Stomach (tissue), 9 donors: ENCODE measurements around the gene TMEM229B. TPM values are rescaled to one million over a fixed set of nuclear protein-coding genes. Genes with fewer than 3 reads are reported as not detected.

Experiments used
- DNase-seq, 2 donors: peaks; one replicate each; pipeline versions ENCODE4 v3.0.0 to v3.0.0-alpha.2; 2013 to 2019
- H3K27ac ChIP-seq, 5 donors: fragments of 200-600 bp in 4 of 5; sonication (generic) in 4 of 5; one replicate each; pipeline ENCODE4 v1.5.1; 2013 to 2019; ENCODE audit warnings: mild to moderate bottlenecking in 1 of 5, moderate library complexity in 1 of 5
- H3K27me3 ChIP-seq, 3 donors: fragments of 200-600 bp; sonication (generic); one replicate each; pipeline ENCODE4 v1.5.1; 2017 to 2019; ENCODE audit warnings: mixed run types in 1 of 3
- H3K36me3 ChIP-seq, 4 donors: fragments of 200-600 bp; sonication (generic); 1 replicate in 3 of 4; 2 replicates in 1 of 4; pipeline ENCODE4 v1.5.1; 2016 to 2019
- H3K4me1 ChIP-seq, 4 donors: fragments of 200-600 bp; sonication (generic); one replicate each; pipeline ENCODE4 v1.5.1; 2016 to 2019
- H3K4me3 ChIP-seq, 4 donors: fragments of 200-600 bp; sonication (generic) in 3 of 4; one replicate each; pipeline ENCODE4 v1.5.1; 2016 to 2019; ENCODE audit warnings: mild to moderate bottlenecking in 1 of 4
- H3K9me3 ChIP-seq, 4 donors: fragments of 200-600 bp; sonication (generic); one replicate each; pipeline ENCODE4 v1.5.1; 2016 to 2019
- EP300 ChIP-seq: sonication (generic); formaldehyde crosslinking; IDR thresholded peaks from one replicate; pipeline ENCODE4 v1.6.1; 2017; ENCODE audit warnings: antibody characterized with exemption
- POLR2A ChIP-seq, 4 donors: fragments of 450-650 bp; IDR thresholded peaks; one replicate each; pipeline ENCODE4 v1.6.1; 2016; ENCODE audit warnings: antibody characterized with exemption in 4 of 4, control low read depth in 2 of 4, mild to moderate bottlenecking in 1 of 4, moderate library complexity in 1 of 4
- POLR2AphosphoS5 ChIP-seq, 3 donors: sonication (generic); formaldehyde crosslinking; IDR thresholded peaks; one replicate each; pipeline ENCODE4 v1.6.1; 2016; ENCODE audit warnings: antibody characterized with exemption in 3 of 3
- WGBS, 5 donors: extraction: QIAGEN DNeasy Blood & Tissue Kit in 3 of 5; methylation state at CpG; one replicate each; pipeline versions ENCODE4 v1.1.5 to v1.1.7; 2013 to 2018; 5-methylcytosine and 5-hydroxymethylcytosine counted together
- intact Hi-C: fragments of 100-400 bp; cut with DNase I; formaldehyde crosslinking; loops from one replicate; pipeline ENCODE4 v1.15.1; 2023; ENCODE audit warnings: low total_unique reads
- polyA plus RNA-seq, 3 donors: library from polyadenylated mRNA; stranded (reverse); fragments of 200-250 nt; gene quantifications; one replicate each; pipeline ENCODE4 v1.2.3, GENCODE V29; 2013
- total RNA-seq, 5 donors: library from RNA; depleted of rRNA; stranded (reverse); fragments of >200 nt; gene quantifications; one replicate each; pipeline versions ENCODE4 v1.1.0 to v1.2.3, GENCODE V29; 2014 to 2016
- TF ChIP-seq, protein P1 (sequence below), 7 experiments: fragments of 450-650 bp in 4 of 7; fragments of 200-600 bp in 3 of 7; sonication (generic) in 3 of 7; IDR thresholded peaks; one replicate each; pipeline ENCODE4 v1.5.1; 2016 to 2019; ENCODE audit warnings: antibody characterized with exemption in 7 of 7, control low read depth in 2 of 7, mild to moderate bottlenecking in 1 of 7
- donor health status: healthy with polysubstance abuse.
- donor health status: Bipolar disorder and iron deficiency.
- donor health status: healthy.

TMEM229B gene
- total and polyA plus RNA-seq, 8 donors, result 0.14 to 15.6 (median 1.4) TPM; not detected in 1

DNA sequence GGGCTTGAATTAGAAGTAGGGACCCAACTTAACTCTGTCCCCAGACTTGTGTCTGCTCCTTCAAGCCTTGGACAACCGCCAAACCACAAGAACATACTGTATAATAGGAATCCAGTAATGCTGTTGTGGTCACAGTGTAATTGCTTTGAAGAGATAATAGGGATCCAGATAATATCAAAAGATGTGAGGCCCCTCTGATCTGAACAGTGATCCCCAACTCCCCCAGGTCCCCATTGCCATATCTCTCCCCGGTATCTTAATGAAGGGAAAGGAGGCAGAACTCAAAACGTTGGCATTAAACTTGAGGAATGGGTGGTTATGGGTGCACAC lies 36.1 kb upstream of the TMEM229B start:
- H3K9me3 ChIP-seq, result no peaks in the 10 kb centered on the region
- peaks cover 0 to 6% (median 0%) of the 10 kb centered on the region in 4 donors for H3K4me1 ChIP-seq
- WGBS, 5 donors, result 40 to 65% (median 45%) methylated on average over 3 of the region's 3 CpGs
- TF ChIP-seq POLR2A (IDR thresholded peaks at IDR 0.05) (no peak), POLR2AphosphoS5 (IDR thresholded peaks at IDR 0.05) (no peak), EP300 (no peak)
- TF ChIP-seq, protein P1, sequence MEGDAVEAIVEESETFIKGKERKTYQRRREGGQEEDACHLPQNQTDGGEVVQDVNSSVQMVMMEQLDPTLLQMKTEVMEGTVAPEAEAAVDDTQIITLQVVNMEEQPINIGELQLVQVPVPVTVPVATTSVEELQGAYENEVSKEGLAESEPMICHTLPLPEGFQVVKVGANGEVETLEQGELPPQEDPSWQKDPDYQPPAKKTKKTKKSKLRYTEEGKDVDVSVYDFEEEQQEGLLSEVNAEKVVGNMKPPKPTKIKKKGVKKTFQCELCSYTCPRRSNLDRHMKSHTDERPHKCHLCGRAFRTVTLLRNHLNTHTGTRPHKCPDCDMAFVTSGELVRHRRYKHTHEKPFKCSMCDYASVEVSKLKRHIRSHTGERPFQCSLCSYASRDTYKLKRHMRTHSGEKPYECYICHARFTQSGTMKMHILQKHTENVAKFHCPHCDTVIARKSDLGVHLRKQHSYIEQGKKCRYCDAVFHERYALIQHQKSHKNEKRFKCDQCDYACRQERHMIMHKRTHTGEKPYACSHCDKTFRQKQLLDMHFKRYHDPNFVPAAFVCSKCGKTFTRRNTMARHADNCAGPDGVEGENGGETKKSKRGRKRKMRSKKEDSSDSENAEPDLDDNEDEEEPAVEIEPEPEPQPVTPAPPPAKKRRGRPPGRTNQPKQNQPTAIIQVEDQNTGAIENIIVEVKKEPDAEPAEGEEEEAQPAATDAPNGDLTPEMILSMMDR (IDR thresholded peaks at IDR 0.05), result no peak
- no peak overlapping the region for H3K27ac ChIP-seq
- H3K4me3 ChIP-seq, result no peak overlapping the region
- peaks cover 0 to 50% (median 0%) of the 10 kb centered on the region in 3 donors for H3K27me3 ChIP-seq
- H3K36me3 ChIP-seq, result no peaks in the 10 kb centered on the region
- DNase-seq, result no peak
- intact Hi-C loops, result loop anchor here (10.0 kb wide), 1 partner anchor 180 kb away; the partner anchor contains the start of gene RDH12

DNA sequence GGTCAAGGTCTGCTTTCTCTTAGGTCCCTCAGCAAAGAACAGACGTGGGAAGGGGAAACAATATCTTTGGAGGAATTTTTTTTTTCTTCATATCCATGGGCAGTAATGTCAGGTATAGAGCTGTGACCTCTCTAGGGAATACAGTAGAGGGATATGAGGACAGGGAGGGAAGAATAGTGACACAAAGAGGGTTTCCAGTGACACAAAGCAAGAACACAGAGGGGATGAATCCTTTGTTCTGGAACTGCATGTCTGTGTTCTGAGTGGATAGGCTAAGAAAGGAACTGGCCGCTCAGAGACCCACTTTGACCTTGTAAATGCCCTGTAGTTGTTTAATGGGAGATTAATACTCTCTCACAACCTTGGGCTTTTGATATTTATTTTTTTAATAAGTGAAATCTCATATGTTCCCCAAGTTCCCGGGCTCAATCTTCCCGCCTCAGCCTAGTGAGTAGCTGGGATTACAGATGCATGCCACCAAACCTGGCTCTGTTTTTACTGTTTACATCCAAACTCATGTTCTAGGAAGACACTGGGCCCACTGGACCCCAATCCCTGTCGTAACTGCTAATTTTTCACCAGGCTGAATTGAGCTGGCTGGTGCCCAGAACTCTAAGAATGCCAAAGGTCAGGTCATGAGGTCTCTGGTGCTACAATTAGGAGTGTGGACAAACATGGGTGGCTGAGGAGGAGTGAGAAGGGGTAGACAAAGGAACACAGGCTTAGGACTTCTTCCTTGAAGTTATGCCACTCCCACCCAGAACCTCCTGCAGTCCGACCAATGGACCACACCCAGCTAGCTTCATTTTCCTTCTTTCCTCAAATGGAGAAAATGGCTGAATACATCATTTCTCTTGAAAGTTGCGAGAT lies 35.5 kb upstream of the TMEM229B start:
- intact Hi-C loops, result loop anchor here (10.0 kb wide), 1 partner anchor 181 kb away; the partner anchor contains the start of gene RDH12
- peaks cover 0 to 56% (median 0%) of the 10 kb centered on the region in 3 donors for H3K27me3 ChIP-seq
- H3K36me3 ChIP-seq, result no peaks in the 10 kb centered on the region
- no peaks in the 10 kb centered on the region for H3K9me3 ChIP-seq
- TF ChIP-seq POLR2A (IDR thresholded peaks at IDR 0.05) (no peak), EP300 (no peak), POLR2AphosphoS5 (IDR thresholded peaks at IDR 0.05) (no peak)
- TF ChIP-seq, protein P1 (IDR thresholded peaks at IDR 0.05), result no peak
- H3K4me3 ChIP-seq, result no peak overlapping the region
- 54 to 61% (median 58%) methylated on average over 7 of the region's 7 CpGs for WGBS, 5 donors
- no peak for DNase-seq
- H3K27ac ChIP-seq, result no peak overlapping the region
- peaks cover 0 to 6% (median 0%) of the 10 kb centered on the region in 4 donors for H3K4me1 ChIP-seq

DNA sequence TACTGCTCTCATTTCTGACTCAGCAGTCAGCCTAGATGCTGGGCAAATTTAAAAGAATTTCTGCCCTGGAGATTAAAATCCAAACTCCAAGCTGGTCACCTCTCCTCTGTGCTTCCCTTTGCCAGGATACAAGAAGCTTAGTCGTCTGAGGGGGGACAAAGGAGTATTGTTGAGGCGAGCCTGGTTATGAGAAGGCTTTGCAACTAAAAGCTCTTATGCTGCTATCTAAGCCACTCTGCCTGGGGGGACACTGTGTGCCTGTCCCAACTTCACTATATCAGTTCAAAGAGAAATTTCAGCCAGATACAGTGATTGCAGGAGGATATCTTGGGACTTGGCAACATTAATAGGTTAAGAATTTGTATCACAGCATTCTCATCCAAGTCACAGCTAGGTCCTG lies 33.7 kb upstream of the TMEM229B start:
- peaks cover 0 to 63% (median 0%) of the 10 kb centered on the region in 3 donors for H3K27me3 ChIP-seq
- TF ChIP-seq POLR2A (IDR thresholded peaks at IDR 0.05), result no peak
- no peak for TF ChIP-seq POLR2AphosphoS5 (IDR thresholded peaks at IDR 0.05)
- no peak for TF ChIP-seq EP300
- TF ChIP-seq, protein P1 (IDR thresholded peaks at IDR 0.05), result no peak
- intact Hi-C loops, result loop anchor here (10.0 kb wide), 1 partner anchor 183 kb away; the partner anchor contains the start of gene RDH12

DNA sequence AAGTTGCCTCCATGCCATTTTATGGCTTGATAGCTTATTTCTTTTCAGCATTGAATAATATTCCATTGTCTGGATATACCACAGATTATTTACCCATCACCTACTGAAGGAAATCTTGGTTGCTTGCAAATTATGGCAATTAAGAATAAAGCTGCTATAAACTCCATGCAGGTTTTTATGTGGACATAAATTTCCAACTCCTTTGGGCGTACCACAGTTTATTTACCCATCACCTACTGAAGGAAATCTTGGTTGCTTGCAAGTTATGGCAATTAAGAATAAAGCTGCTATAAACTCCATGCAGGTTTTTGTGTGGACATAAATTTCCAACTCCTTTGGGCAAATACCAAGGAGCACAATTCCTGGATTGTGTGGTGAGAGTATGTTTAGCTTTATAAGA lies 32.0 kb upstream of the TMEM229B start:
- no peak overlapping the region for H3K4me3 ChIP-seq
- 84 to 96% (median 93%) methylated on average over 1 of the region's 1 CpG for WGBS, 5 donors
- H3K9me3 ChIP-seq, result no peaks in the 10 kb centered on the region
- no peak for DNase-seq
- H3K27me3 ChIP-seq, result peaks cover 0 to 53% (median 0%) of the 10 kb centered on the region in 3 donors
- H3K4me1 ChIP-seq, result peaks cover 2 to 19% (median 7%) of the 10 kb centered on the region in 4 donors
- no peaks in the 10 kb centered on the region for H3K36me3 ChIP-seq
- no peak overlapping the region for H3K27ac ChIP-seq
- intact Hi-C loops, result loop anchor here (10.0 kb wide), 1 partner anchor 184 kb away; the partner anchor contains the start of gene RDH12
- no peak for TF ChIP-seq POLR2AphosphoS5 (IDR thresholded peaks at IDR 0.05)

More for the DNA sequence above, 33.7 kb upstream of the TMEM229B start:
- 34 to 57% (median 49%) methylated on average over 2 of the region's 2 CpGs for WGBS, 5 donors
- H3K27ac ChIP-seq, result no peak overlapping the region
- no peaks in the 10 kb centered on the region for H3K9me3 ChIP-seq
- DNase-seq, result no peak
- no peaks in the 10 kb centered on the region for H3K36me3 ChIP-seq
- H3K4me1 ChIP-seq, result peaks cover 0 to 7% (median under 1%) of the 10 kb centered on the region in 4 donors
- H3K4me3 ChIP-seq, result no peak overlapping the region
